Urinary bladder (tissue), 4 donors: ENCODE results near the gene DAGLB. TPM values are rescaled to one million over a fixed set of nuclear protein-coding genes. Genes with fewer than 3 reads are reported as not detected.
"Not testable (repeated sequence)": the region's sequence is repeated elsewhere in the genome, so short reads cannot be mapped to it uniquely, and the experiment has no call there.

Source experiments
- DNase-seq: peaks from one replicate; pipeline ENCODE4 v3.0.0-alpha.2; 2015; ENCODE audit errors: extremely low spot score
- H3K27ac ChIP-seq: one replicate; pipeline ENCODE4 v1.5.1; 2013; ENCODE audit warnings: low read depth, mild to moderate bottlenecking, moderate library complexity
- H3K36me3 ChIP-seq: one replicate; pipeline ENCODE4 v1.6.1; 2013; ENCODE audit warnings: mild to moderate bottlenecking, moderate library complexity; ENCODE audit not compliant: insufficient read depth
- H3K4me1 ChIP-seq: one replicate; pipeline ENCODE4 v1.6.1; 2013; ENCODE audit warnings: mild to moderate bottlenecking, moderate library complexity; ENCODE audit not compliant: insufficient read depth
- H3K4me3 ChIP-seq: one replicate; pipeline ENCODE4 v1.5.1; 2013; ENCODE audit warnings: low read depth, low read length
- WGBS: extraction: QIAGEN DNeasy Blood & Tissue Kit; methylation state at CpG from one replicate; pipeline ENCODE4 v1.1.7; 2013; 5-methylcytosine and 5-hydroxymethylcytosine counted together
- polyA plus RNA-seq: library from polyadenylated mRNA; stranded (reverse); fragments of 200-250 nt; gene quantifications from one replicate; pipeline ENCODE4 v1.2.3, GENCODE V29; 2013
- total RNA-seq: library from RNA; depleted of rRNA; stranded (reverse); fragments of >200 nt; gene quantifications from one replicate; pipeline ENCODE4 v1.2.3, GENCODE V29; 2014
- donor health status: healthy with polysubstance abuse.
- donor health status: healthy.

Gene DAGLB
- total and polyA plus RNA-seq, 2 donors: 8.1 to 10.3 TPM

GRCh38 chr7:6409091-6409490 is 38.7 kb downstream of the DAGLB start:
- WGBS: 97% methylated on average over 14 of the region's 14 CpGs
- peaks cover 6% of the 10 kb centered on the region for H3K36me3 ChIP-seq

GRCh38 chr7:6407434-6407833 is 40.3 kb downstream of the DAGLB start:
- no peak overlapping the region for H3K27ac ChIP-seq
- H3K36me3 ChIP-seq: peaks cover 6% of the 10 kb centered on the region
- no peak for DNase-seq
- no peaks in the 10 kb centered on the region for H3K4me1 ChIP-seq
- WGBS: 97% methylated on average over 4 of the region's 4 CpGs
- H3K4me3 ChIP-seq: no peak overlapping the region

More at GRCh38 chr7:6409091-6409490, 38.7 kb downstream of the DAGLB start:
- Histone ChIP-seq H3K27ac (no peak overlapping the region), H3K4me1 (no peaks in the 10 kb centered on the region), H3K4me3 (no peak overlapping the region)
- DNase-seq: no peak

- Histone ChIP-seq H3K4me3 (no peak overlapping the region), H3K36me3 (peaks cover 6% of the 10 kb centered on the region), H3K27ac (no peak overlapping the region), H3K4me1 (no peaks in the 10 kb centered on the region)
- DNase-seq: no peak
- whole genome bisulfite sequencing: 92% methylated on average over 5 of the region's 5 CpGs
These were observed 41.6 kb downstream of the DAGLB start for GRCh38 chr7:6406121-6406520.

GRCh38 chr7:6403907-6404306 is 43.8 kb downstream of the DAGLB start:
- Histone ChIP-seq H3K36me3 (no peaks in the 10 kb centered on the region), H3K4me3 (no peak overlapping the region), H3K27ac (no peak overlapping the region), H3K4me1 (no peaks in the 10 kb centered on the region)
- peak; percentile 82 for DNase-seq
- 82% methylated on average over 7 of the region's 7 CpGs for WGBS

GRCh38 chr7:6402741-6403140 is 45.0 kb downstream of the DAGLB start:
- H3K4me1 ChIP-seq: no peaks in the 10 kb centered on the region
- H3K36me3 ChIP-seq: no peaks in the 10 kb centered on the region
- WGBS: 90% methylated on average over 13 of the region's 13 CpGs
- H3K4me3 ChIP-seq: no peak overlapping the region
- DNase-seq: no peak
- peak overlapping the region; percentile 33 for H3K27ac ChIP-seq

- no peak for DNase-seq
- WGBS: 80% methylated on average over 17 of the region's 17 CpGs
- Histone ChIP-seq H3K4me3 (no peak overlapping the region), H3K36me3 (no peaks in the 10 kb centered on the region), H3K27ac (no peak overlapping the region), H3K4me1 (no peaks in the 10 kb centered on the region)
These were observed 45.7 kb downstream of the DAGLB start for GRCh38 chr7:6402041-6402440.

GRCh38 chr7:6401536-6401935 is 46.2 kb downstream of the DAGLB start:
- no peak overlapping the region for H3K4me3 ChIP-seq
- 89% methylated on average over 10 of the region's 10 CpGs for WGBS
- H3K36me3 ChIP-seq: no peaks in the 10 kb centered on the region
- no peak for DNase-seq
- no peaks in the 10 kb centered on the region for H3K4me1 ChIP-seq
- H3K27ac ChIP-seq: no peak overlapping the region

GRCh38 chr7:6400243-6401105 is 47.3 kb downstream of the DAGLB start:
- H3K27ac ChIP-seq, H3K4me1 ChIP-seq, DNase-seq, H3K36me3 ChIP-seq, H3K4me3 ChIP-seq: not testable (repeated sequence)
- WGBS: 88% methylated on average over 19 of the region's 19 CpGs

- no peak overlapping the region for H3K27ac ChIP-seq
- no peak overlapping the region for H3K4me3 ChIP-seq
- WGBS: 87% methylated on average over 8 of the region's 8 CpGs
- H3K36me3 ChIP-seq: no peaks in the 10 kb centered on the region
- H3K4me1 ChIP-seq: no peaks in the 10 kb centered on the region
- no peak for DNase-seq
These were observed 48.4 kb downstream of the DAGLB start for GRCh38 chr7:6399351-6399750.

GRCh38 chr7:6398943-6399342 is 48.8 kb downstream of the DAGLB start:
- Histone ChIP-seq H3K27ac (peak overlapping the region; percentile 64), H3K36me3 (no peaks in the 10 kb centered on the region), H3K4me3 (no peak overlapping the region), H3K4me1 (no peaks in the 10 kb centered on the region)
- DNase-seq: no peak
- WGBS: 54% methylated on average over 12 of the region's 12 CpGs

- H3K4me3 ChIP-seq, H3K4me1 ChIP-seq, H3K36me3 ChIP-seq, DNase-seq, H3K27ac ChIP-seq: not testable (repeated sequence)
- 79% methylated on average over 15 of the region's 15 CpGs for WGBS
These were observed 49.8 kb downstream of the DAGLB start for GRCh38 chr7:6397759-6398495.

- peak overlapping the region; percentile 48 for H3K27ac ChIP-seq
- H3K36me3 ChIP-seq: no peaks in the 10 kb centered on the region
- WGBS: 71% methylated on average over 23 of the region's 23 CpGs
- no peak overlapping the region for H3K4me3 ChIP-seq
- H3K4me1 ChIP-seq: no peaks in the 10 kb centered on the region
- no peak for DNase-seq
These were observed 51.7 kb downstream of the DAGLB start for GRCh38 chr7:6395898-6396595.

GRCh38 chr7:6394114-6394513 is 53.6 kb downstream of the DAGLB start:
- H3K27ac ChIP-seq: peak overlapping the region; percentile 84
- no peak overlapping the region for H3K4me3 ChIP-seq
- no peaks in the 10 kb centered on the region for H3K4me1 ChIP-seq
- no peaks in the 10 kb centered on the region for H3K36me3 ChIP-seq
- DNase-seq: no peak
- WGBS: 92% methylated on average over 6 of the region's 6 CpGs
